Measurements from ENCODE around the gene SH3BP5L.
"Not testable (repeated sequence)": the region's sequence is repeated elsewhere in the genome, so short reads cannot be mapped to it uniquely, and the experiment has no call there.

Gene SH3BP5L

GRCh38 chr1:248808876-248809275 lies 16.8 kb downstream of the SH3BP5L start:
- DNase-seq, result no peak

- DNase-seq, result no peak
Measured at GRCh38 chr1:248807067-248807737, 18.5 kb downstream of the SH3BP5L start.

GRCh38 chr1:248805876-248806275 lies 19.8 kb downstream of the SH3BP5L start:
- DNase-seq, result no peak

- no peak for DNase-seq
Measured at GRCh38 chr1:248804771-248805681, 20.7 kb downstream of the SH3BP5L start.

GRCh38 chr1:248803501-248803900 lies 22.2 kb downstream of the SH3BP5L start:
- DNase-seq, result not testable (repeated sequence)

- no peak for DNase-seq
Measured at GRCh38 chr1:248802454-248802853, 23.3 kb downstream of the SH3BP5L start.

GRCh38 chr1:248800459-248800858 lies 25.3 kb downstream of the SH3BP5L start:
- no peak for DNase-seq

- no peak for DNase-seq
Measured at GRCh38 chr1:248798791-248799190, 26.9 kb downstream of the SH3BP5L start.

GRCh38 chr1:248794663-248795062 lies 31.1 kb downstream of the SH3BP5L start:
- DNase-seq, result not testable (repeated sequence)

GRCh38 chr1:248793592-248793991 lies 32.1 kb downstream of the SH3BP5L start:
- DNase-seq, result no peak

GRCh38 chr1:248792342-248792741 lies 33.4 kb downstream of the SH3BP5L start:
- no peak for DNase-seq

- no peak for DNase-seq
Measured at GRCh38 chr1:248791010-248791409, 34.7 kb downstream of the SH3BP5L start.

GRCh38 chr1:248790456-248790855 lies 35.3 kb downstream of the SH3BP5L start:
- no peak for DNase-seq

GRCh38 chr1:248789337-248789736 lies 36.4 kb downstream of the SH3BP5L start:
- DNase-seq, result not testable (repeated sequence)

GRCh38 chr1:248788327-248788726 lies 37.4 kb downstream of the SH3BP5L start:
- no peak for DNase-seq

- DNase-seq, result no peak
Measured at GRCh38 chr1:248787430-248787829, 38.3 kb downstream of the SH3BP5L start.

GRCh38 chr1:248786156-248786555 lies 39.6 kb downstream of the SH3BP5L start:
- DNase-seq, result no peak

- DNase-seq, result no peak
Measured at GRCh38 chr1:248783367-248783766, 42.3 kb downstream of the SH3BP5L start.

- DNase-seq, result no peak
Measured at GRCh38 chr1:248782416-248783141, 43.1 kb downstream of the SH3BP5L start.

- no peak for DNase-seq
Measured at GRCh38 chr1:248779350-248779749, 46.4 kb downstream of the SH3BP5L start.

- DNase-seq, result no peak
Measured at GRCh38 chr1:248778906-248779305, 46.8 kb downstream of the SH3BP5L start.

GRCh38 chr1:248776991-248777390 lies 48.7 kb downstream of the SH3BP5L start:
- no peak for DNase-seq

GRCh38 chr1:248775441-248775840 lies 50.3 kb downstream of the SH3BP5L start:
- no peak for DNase-seq
